Stomach (tissue), 9 donors: ENCODE measurements around the gene LONRF2. TPM values are rescaled to one million over a fixed set of nuclear protein-coding genes. Genes with fewer than 3 reads are reported as not detected.

Experiments used
- DNase-seq, 2 donors: peaks; one replicate each; pipeline versions ENCODE4 v3.0.0 to v3.0.0-alpha.2; 2013 to 2019
- H3K27ac ChIP-seq, 5 donors: fragments of 200-600 bp in 4 of 5; sonication (generic) in 4 of 5; one replicate each; pipeline ENCODE4 v1.5.1; 2013 to 2019; ENCODE audit warnings: mild to moderate bottlenecking in 1 of 5, moderate library complexity in 1 of 5
- H3K27me3 ChIP-seq, 3 donors: fragments of 200-600 bp; sonication (generic); one replicate each; pipeline ENCODE4 v1.5.1; 2017 to 2019; ENCODE audit warnings: mixed run types in 1 of 3
- H3K36me3 ChIP-seq, 4 donors: fragments of 200-600 bp; sonication (generic); 1 replicate in 3 of 4; 2 replicates in 1 of 4; pipeline ENCODE4 v1.5.1; 2016 to 2019
- H3K4me1 ChIP-seq, 4 donors: fragments of 200-600 bp; sonication (generic); one replicate each; pipeline ENCODE4 v1.5.1; 2016 to 2019
- H3K4me3 ChIP-seq, 4 donors: fragments of 200-600 bp; sonication (generic) in 3 of 4; one replicate each; pipeline ENCODE4 v1.5.1; 2016 to 2019; ENCODE audit warnings: mild to moderate bottlenecking in 1 of 4
- H3K9me3 ChIP-seq, 4 donors: fragments of 200-600 bp; sonication (generic); one replicate each; pipeline ENCODE4 v1.5.1; 2016 to 2019
- EP300 ChIP-seq: sonication (generic); formaldehyde crosslinking; IDR thresholded peaks from one replicate; pipeline ENCODE4 v1.6.1; 2017; ENCODE audit warnings: antibody characterized with exemption
- POLR2A ChIP-seq, 4 donors: fragments of 450-650 bp; IDR thresholded peaks; one replicate each; pipeline ENCODE4 v1.6.1; 2016; ENCODE audit warnings: antibody characterized with exemption in 4 of 4, control low read depth in 2 of 4, mild to moderate bottlenecking in 1 of 4, moderate library complexity in 1 of 4
- POLR2AphosphoS5 ChIP-seq, 3 donors: sonication (generic); formaldehyde crosslinking; IDR thresholded peaks; one replicate each; pipeline ENCODE4 v1.6.1; 2016; ENCODE audit warnings: antibody characterized with exemption in 3 of 3
- WGBS, 5 donors: extraction: QIAGEN DNeasy Blood & Tissue Kit in 3 of 5; methylation state at CpG; one replicate each; pipeline versions ENCODE4 v1.1.5 to v1.1.7; 2013 to 2018; 5-methylcytosine and 5-hydroxymethylcytosine counted together
- intact Hi-C: fragments of 100-400 bp; cut with DNase I; formaldehyde crosslinking; loops from one replicate; pipeline ENCODE4 v1.15.1; 2023; ENCODE audit warnings: low total_unique reads
- polyA plus RNA-seq, 3 donors: library from polyadenylated mRNA; stranded (reverse); fragments of 200-250 nt; gene quantifications; one replicate each; pipeline ENCODE4 v1.2.3, GENCODE V29; 2013
- total RNA-seq, 5 donors: library from RNA; depleted of rRNA; stranded (reverse); fragments of >200 nt; gene quantifications; one replicate each; pipeline versions ENCODE4 v1.1.0 to v1.2.3, GENCODE V29; 2014 to 2016
- TF ChIP-seq, protein P1 (sequence below), 7 experiments: fragments of 450-650 bp in 4 of 7; fragments of 200-600 bp in 3 of 7; sonication (generic) in 3 of 7; IDR thresholded peaks; one replicate each; pipeline ENCODE4 v1.5.1; 2016 to 2019; ENCODE audit warnings: antibody characterized with exemption in 7 of 7, control low read depth in 2 of 7, mild to moderate bottlenecking in 1 of 7
- donor health status: healthy with polysubstance abuse.
- donor health status: Bipolar disorder and iron deficiency.
- donor health status: healthy.

Gene LONRF2
- total and polyA plus RNA-seq, 8 donors: 0.31 to 32.1 (median 4.7) TPM

DNA sequence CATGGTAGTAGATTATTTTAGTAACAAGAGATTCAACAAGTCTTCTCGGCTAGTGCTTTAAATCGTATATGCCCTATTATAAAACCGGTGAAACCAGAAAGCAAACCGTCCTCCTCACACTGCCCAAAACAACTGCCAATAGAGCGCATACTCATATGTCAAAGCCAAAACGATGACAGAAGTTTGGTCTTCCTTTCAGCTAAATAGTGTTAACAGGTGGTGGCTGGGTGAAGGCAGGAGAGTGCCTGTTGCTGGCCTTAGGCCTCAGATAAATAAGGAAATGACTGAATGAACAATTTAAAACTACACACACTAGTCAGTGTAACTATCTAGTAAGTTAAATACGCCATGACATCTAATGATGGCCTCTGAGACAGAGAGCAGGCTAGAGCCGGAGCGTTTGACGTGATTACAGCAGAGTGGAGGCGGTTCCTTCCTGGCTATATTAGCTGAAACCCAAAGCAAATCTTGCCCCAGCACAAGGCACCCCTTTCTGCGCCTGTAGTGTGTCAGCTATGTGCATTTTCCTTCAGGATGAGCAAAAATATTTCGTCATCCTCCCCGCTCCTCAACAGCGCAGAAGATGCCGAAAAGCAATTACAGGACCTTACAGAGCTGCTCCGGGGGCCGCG is 1.6 kb downstream of the LONRF2 start:
- intact Hi-C loops: no loop called here
- Histone ChIP-seq H3K36me3 (peaks cover 0 to 9% (median 0%) of the 10 kb centered on the region in 4 donors), H3K9me3 (peaks cover 0 to 13% (median 6%) of the 10 kb centered on the region in 4 donors), H3K4me3 (peak overlapping the region; percentile 60 to 74 (median 67)), H3K27ac (peak overlapping the region; percentile 66 to 92 (median 90)), H3K4me1 (peaks cover 7 to 34% (median 23%) of the 10 kb centered on the region in 4 donors), H3K27me3 (peaks cover 0 to 43% (median 16%) of the 10 kb centered on the region in 3 donors)
- TF ChIP-seq EP300 (no peak), POLR2A (IDR thresholded peaks at IDR 0.05) (no peak), POLR2AphosphoS5 (IDR thresholded peaks at IDR 0.05) (no peak)
- TF ChIP-seq, protein P1, sequence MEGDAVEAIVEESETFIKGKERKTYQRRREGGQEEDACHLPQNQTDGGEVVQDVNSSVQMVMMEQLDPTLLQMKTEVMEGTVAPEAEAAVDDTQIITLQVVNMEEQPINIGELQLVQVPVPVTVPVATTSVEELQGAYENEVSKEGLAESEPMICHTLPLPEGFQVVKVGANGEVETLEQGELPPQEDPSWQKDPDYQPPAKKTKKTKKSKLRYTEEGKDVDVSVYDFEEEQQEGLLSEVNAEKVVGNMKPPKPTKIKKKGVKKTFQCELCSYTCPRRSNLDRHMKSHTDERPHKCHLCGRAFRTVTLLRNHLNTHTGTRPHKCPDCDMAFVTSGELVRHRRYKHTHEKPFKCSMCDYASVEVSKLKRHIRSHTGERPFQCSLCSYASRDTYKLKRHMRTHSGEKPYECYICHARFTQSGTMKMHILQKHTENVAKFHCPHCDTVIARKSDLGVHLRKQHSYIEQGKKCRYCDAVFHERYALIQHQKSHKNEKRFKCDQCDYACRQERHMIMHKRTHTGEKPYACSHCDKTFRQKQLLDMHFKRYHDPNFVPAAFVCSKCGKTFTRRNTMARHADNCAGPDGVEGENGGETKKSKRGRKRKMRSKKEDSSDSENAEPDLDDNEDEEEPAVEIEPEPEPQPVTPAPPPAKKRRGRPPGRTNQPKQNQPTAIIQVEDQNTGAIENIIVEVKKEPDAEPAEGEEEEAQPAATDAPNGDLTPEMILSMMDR (IDR thresholded peaks at IDR 0.05): no peak
- peak in 1 of 2 donors; percentile 39 for DNase-seq
- WGBS, 5 donors: 19 to 47% (median 33%) methylated on average over 19 of the region's 19 CpGs

DNA sequence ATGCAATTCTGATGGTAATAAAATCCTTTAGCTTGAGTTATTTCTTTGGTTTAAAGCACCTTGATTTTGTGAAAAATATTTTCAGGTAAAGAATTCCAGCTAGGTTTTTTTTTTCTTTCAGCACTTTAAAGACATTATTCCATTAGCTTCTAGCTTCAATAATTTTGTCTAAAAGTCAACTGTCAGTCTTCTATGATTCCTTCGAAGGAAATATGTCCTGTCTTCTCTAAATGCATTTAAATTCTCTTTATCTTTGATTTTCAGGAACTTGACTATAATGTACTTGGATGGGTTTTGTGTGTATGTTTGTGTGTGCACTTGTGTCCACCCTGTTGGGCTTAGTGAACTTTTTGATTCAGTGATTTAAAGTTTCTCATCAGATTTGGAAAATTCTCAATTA is 4.7 kb downstream of the LONRF2 start:
- no peak overlapping the region for H3K4me3 ChIP-seq
- no peak for DNase-seq
- TF ChIP-seq POLR2A (IDR thresholded peaks at IDR 0.05) (no peak), EP300 (no peak), POLR2AphosphoS5 (IDR thresholded peaks at IDR 0.05) (no peak)
- TF ChIP-seq, protein P1 (IDR thresholded peaks at IDR 0.05): no peak
- peaks cover 0 to 26% (median 16%) of the 10 kb centered on the region in 3 donors for H3K27me3 ChIP-seq
- H3K9me3 ChIP-seq: peaks cover 0 to 13% (median 6%) of the 10 kb centered on the region in 4 donors
- H3K4me1 ChIP-seq: peaks cover 3 to 42% (median 21%) of the 10 kb centered on the region in 4 donors
- 82 to 92% (median 89%) methylated on average over 1 of the region's 1 CpG for WGBS, 5 donors
- H3K36me3 ChIP-seq: peaks cover 0 to 9% (median 0%) of the 10 kb centered on the region in 4 donors
- intact Hi-C loops: no loop called here
- no peak overlapping the region for H3K27ac ChIP-seq

- intact Hi-C loops: no loop called here
- WGBS, 5 donors: 53 to 62% (median 54%) methylated on average over 4 of the region's 4 CpGs
- Histone ChIP-seq H3K27ac (no peak overlapping the region), H3K27me3 (no peaks in the 10 kb centered on the region), H3K4me1 (peaks cover 0 to 22% (median 3%) of the 10 kb centered on the region in 4 donors), H3K9me3 (no peaks in the 10 kb centered on the region), H3K4me3 (no peak overlapping the region), H3K36me3 (peaks cover 3 to 19% (median 8%) of the 10 kb centered on the region in 4 donors)
- TF ChIP-seq, protein P1 (IDR thresholded peaks at IDR 0.05): no peak
- no peak for TF ChIP-seq POLR2AphosphoS5 (IDR thresholded peaks at IDR 0.05)
- TF ChIP-seq POLR2A (IDR thresholded peaks at IDR 0.05): no peak
- no peak for TF ChIP-seq EP300
- DNase-seq: peak in 1 of 2 donors; percentile 41
These were observed 12.2 kb downstream of the LONRF2 start for GRCh38 chr2:100309973-100310719.

- DNase-seq: no peak
- no peaks in the 10 kb centered on the region for H3K27me3 ChIP-seq
- 88 to 96% (median 89%) methylated on average over 3 of the region's 3 CpGs for WGBS, 5 donors
- H3K27ac ChIP-seq: no peak overlapping the region
- H3K4me1 ChIP-seq: peaks cover 0 to 14% (median 3%) of the 10 kb centered on the region in 4 donors
- H3K9me3 ChIP-seq: no peaks in the 10 kb centered on the region
- TF ChIP-seq POLR2A (IDR thresholded peaks at IDR 0.05) (no peak), POLR2AphosphoS5 (IDR thresholded peaks at IDR 0.05) (no peak)
- H3K4me3 ChIP-seq: no peak overlapping the region
- intact Hi-C loops: no loop called here
- peaks cover 3 to 24% (median 12%) of the 10 kb centered on the region in 4 donors for H3K36me3 ChIP-seq
These were observed 13.0 kb downstream of the LONRF2 start for GRCh38 chr2:100309311-100309710.
